ENCODE data around the gene CAMK1.

Gene CAMK1

GRCh38 chr3:9742560-9742959, 27.2 kb downstream of the CAMK1 start:
- no peak for DNase-seq (ENCODE audit: low spot score)

- no peak for DNase-seq (ENCODE audit: low spot score)
Measured at GRCh38 chr3:9739181-9739580, 30.6 kb downstream of the CAMK1 start.

GRCh38 chr3:9736831-9737230, 32.9 kb downstream of the CAMK1 start:
- no peak for DNase-seq (ENCODE audit: low spot score)

- no peak for DNase-seq (ENCODE audit: low spot score)
Measured at GRCh38 chr3:9732740-9733115, 37.0 kb downstream of the CAMK1 start.

GRCh38 chr3:9732080-9732739, 37.5 kb downstream of the CAMK1 start:
- DNase-seq (ENCODE audit: low spot score) = peak; percentile 58

- DNase-seq (ENCODE audit: low spot score) = peak; percentile 99
Measured at GRCh38 chr3:9731206-9732079, 38.3 kb downstream of the CAMK1 start, which contains the start of gene BRPF1. TSS of gene BRPF1 (plus strand) at chr3:9731735. CDS start at chr3:9734141, 2,406 bp downstream.

- DNase-seq (ENCODE audit: low spot score) = no peak
Measured at GRCh38 chr3:9730657-9731205, 39.0 kb downstream of the CAMK1 start.

- no peak for DNase-seq (ENCODE audit: low spot score)
Measured at GRCh38 chr3:9729419-9729818, 40.3 kb downstream of the CAMK1 start.

- DNase-seq (ENCODE audit: low spot score) = no peak
Measured at GRCh38 chr3:9727743-9728142, 42.0 kb downstream of the CAMK1 start.

- DNase-seq (ENCODE audit: low spot score) = peak; percentile 80
Measured at GRCh38 chr3:9727041-9727595, 42.6 kb downstream of the CAMK1 start.

GRCh38 chr3:9725775-9726515, 43.8 kb downstream of the CAMK1 start:
- no peak for DNase-seq (ENCODE audit: low spot score)

GRCh38 chr3:9721700-9722060, 48.1 kb downstream of the CAMK1 start:
- no peak for DNase-seq (ENCODE audit: low spot score)

GRCh38 chr3:9721015-9721699, 48.6 kb downstream of the CAMK1 start:
- DNase-seq (ENCODE audit: low spot score) = no peak

- DNase-seq (ENCODE audit: low spot score) = no peak
Measured at GRCh38 chr3:9718118-9718517, 51.6 kb downstream of the CAMK1 start.

- no peak for DNase-seq (ENCODE audit: low spot score)
Measured at GRCh38 chr3:9717563-9717962, 52.2 kb downstream of the CAMK1 start.

- DNase-seq (ENCODE audit: low spot score) = no peak
Measured at GRCh38 chr3:9716801-9717555, 52.8 kb downstream of the CAMK1 start.

- no peak for DNase-seq (ENCODE audit: low spot score)
Measured at GRCh38 chr3:9715764-9716437, 53.8 kb downstream of the CAMK1 start.

GRCh38 chr3:9715136-9715535, 54.6 kb downstream of the CAMK1 start:
- peak; percentile 73 for DNase-seq (ENCODE audit: low spot score)

- DNase-seq (ENCODE audit: low spot score) = no peak
Measured at GRCh38 chr3:9713142-9713541, 56.6 kb downstream of the CAMK1 start.

- DNase-seq (ENCODE audit: low spot score) = no peak
Measured at GRCh38 chr3:9712415-9712814, 57.3 kb downstream of the CAMK1 start.
